CD14-positive monocyte (primary cell): ENCODE data around the gene PHF10. TPM values are rescaled to one million over a fixed set of nuclear protein-coding genes. Genes with fewer than 3 reads are reported as not detected.

ENCODE experiments used
- DNase-seq, 3 donors: peaks; one replicate each; pipeline ENCODE4 v3.0.0-alpha.2; 2011 to 2022
- H2AFZ ChIP-seq: 2 replicates; pipeline ENCODE4 v1.6.0; 2012; ENCODE audit warnings: mild to moderate bottlenecking, low read depth, low read length, inconsistent platforms; ENCODE audit not compliant: insufficient read depth, poor library complexity, severe bottlenecking
- H3K27ac ChIP-seq, 2 donors: 1 replicate in 1 of 2; 2 replicates in 1 of 2; pipeline ENCODE4 v1.5.1; 2012 to 2013; ENCODE audit warnings: low read length in 2 of 2, control low read depth in 1 of 2, inconsistent platforms in 1 of 2, low read depth in 1 of 2, mild to moderate bottlenecking in 1 of 2
- H3K27me3 ChIP-seq, 2 donors: one replicate each; pipeline versions ENCODE4 v1.6.0 to v1.6.1; 2011 to 2013; ENCODE audit warnings: low read length in 2 of 2; ENCODE audit not compliant: control insufficient read depth in 2 of 2, insufficient read depth in 2 of 2
- H3K36me3 ChIP-seq, 2 donors: replicated peaks in 1 of 2; 1 replicate in 1 of 2; 2 replicates in 1 of 2; pipeline versions ENCODE4 v1.5.1 to v1.6.1; 2012 to 2013; ENCODE audit warnings: low read length in 2 of 2, control low read depth in 1 of 2, inconsistent platforms in 1 of 2, mild to moderate bottlenecking in 1 of 2; ENCODE audit not compliant: insufficient read depth in 2 of 2, control insufficient read depth in 1 of 2
- H3K4me1 ChIP-seq, 2 donors: 1 replicate in 1 of 2; 2 replicates in 1 of 2; pipeline versions ENCODE4 v1.5.1 to v1.6.1; 2012 to 2013; ENCODE audit warnings: low read length in 2 of 2, control low read depth in 1 of 2, inconsistent platforms in 1 of 2, mild to moderate bottlenecking in 1 of 2, moderate library complexity in 1 of 2; ENCODE audit not compliant: insufficient read depth in 2 of 2, control insufficient read depth in 1 of 2
- H3K4me2 ChIP-seq: replicated peaks from 2 replicates; pipeline ENCODE3; 2012; ENCODE audit warnings: low read length, moderate library complexity, mild to moderate bottlenecking; ENCODE audit not compliant: poor library complexity, severe bottlenecking; ENCODE audit errors: extremely low read depth
- H3K4me3 ChIP-seq, 3 experiments: fragments of 200-600 bp in 1 of 3; sonication (generic) in 1 of 3; replicated peaks in 1 of 3; 1 replicate in 2 of 3; 2 replicates in 1 of 3; pipeline ENCODE4 v1.5.1; 2011 to 2013; ENCODE audit warnings: low read length in 3 of 3, mild to moderate bottlenecking in 3 of 3, control low read depth in 2 of 3, low read depth in 2 of 3, inconsistent platforms in 1 of 3, moderate library complexity in 1 of 3
- H3K79me2 ChIP-seq: 2 replicates; pipeline ENCODE4 v1.6.0; 2012; ENCODE audit warnings: mild to moderate bottlenecking, control low read depth, inconsistent platforms, low read length, moderate library complexity; ENCODE audit not compliant: insufficient read depth
- H3K9ac ChIP-seq: 2 replicates; pipeline ENCODE4 v1.6.0; 2017; ENCODE audit warnings: low read length, mild to moderate bottlenecking; ENCODE audit not compliant: insufficient read depth, poor library complexity, severe bottlenecking
- H3K9me3 ChIP-seq, 2 donors: replicated peaks in 1 of 2; 1 replicate in 1 of 2; 2 replicates in 1 of 2; pipeline versions ENCODE4 v1.5.1 to v1.6.1; 2012 to 2013; ENCODE audit warnings: low read length in 2 of 2, control low read depth in 1 of 2; ENCODE audit not compliant: control insufficient read depth in 1 of 2, insufficient read depth in 1 of 2
- H4K20me1 ChIP-seq: 2 replicates; pipeline ENCODE4 v1.6.0; 2012; ENCODE audit warnings: mild to moderate bottlenecking, low read length, control low read depth, moderate library complexity; ENCODE audit not compliant: insufficient read depth
- H3K27ac Mint-ChIP-seq, 7 donors: one replicate each; pipeline ENCODE4 v1.8.0; 2020; ENCODE audit warnings: mild to moderate bottlenecking in 7 of 7, mixed read lengths in 7 of 7, moderate library complexity in 6 of 7, inconsistent platforms in 2 of 7
- H3K27me3 Mint-ChIP-seq, 3 donors: one replicate each; pipeline ENCODE4 v1.8.0; 2021 to 2022; ENCODE audit warnings: low read depth in 3 of 3, mild to moderate bottlenecking in 3 of 3, mixed read lengths in 3 of 3, moderate library complexity in 3 of 3, inconsistent platforms in 1 of 3
- H3K36me3 Mint-ChIP-seq, 2 donors: one replicate each; pipeline ENCODE4 v1.8.0; 2020; ENCODE audit warnings: mixed read lengths in 2 of 2, inconsistent platforms in 1 of 2, mild to moderate bottlenecking in 1 of 2
- H3K4me1 Mint-ChIP-seq: one replicate; pipeline ENCODE4 v1.8.0; 2020; ENCODE audit warnings: mild to moderate bottlenecking, mixed read lengths
- H3K4me3 Mint-ChIP-seq, 2 donors: one replicate each; pipeline ENCODE4 v1.8.0; 2020; ENCODE audit warnings: mild to moderate bottlenecking in 2 of 2, mixed read lengths in 2 of 2, moderate library complexity in 1 of 2
- H3K9me3 Mint-ChIP-seq, 7 donors: one replicate each; pipeline ENCODE4 v1.8.0; 2020 to 2022; ENCODE audit warnings: mixed read lengths in 7 of 7, mild to moderate bottlenecking in 6 of 7, moderate library complexity in 6 of 7, inconsistent platforms in 2 of 7
- CTCF ChIP-seq: fragments of 200-600 bp; IDR thresholded peaks from one replicate; pipeline ENCODE4 v1.8.0; 2022; ENCODE audit warnings: antibody characterized with exemption, mild to moderate bottlenecking
- WGBS: methylation state at CpG from one replicate; pipeline ENCODE4 v1.1.5; 2013; ENCODE audit warnings: missing lambda C conversion rate; ENCODE audit not compliant: insufficient coverage; 5-methylcytosine and 5-hydroxymethylcytosine counted together
- intact Hi-C, 2 donors: fragments of 100-400 bp; cut with micrococcal nuclease; formaldehyde crosslinking; loops; one replicate each; pipeline versions ENCODE4 v1.15.0 to v1.15.1; 2023
- polyA plus RNA-seq, 3 donors: library from polyadenylated mRNA; depleted of rRNA in 1 of 3; unstranded in 2 of 3; stranded (reverse) in 1 of 3; fragments of 300-500 nt in 2 of 3; fragments of >200 nt in 1 of 3; fragmentation: Illumina TruSeq in 2 of 3; gene quantifications; 1 replicate in 2 of 3; 2 replicates in 1 of 3; pipeline ENCODE4 v1.2.3, GENCODE V29; 2012 to 2021

The PHF10 gene
- polyA plus RNA-seq, 3 donors: 7.3 to 31.0 (median 8.1) TPM

GRCh38 chr6:169669147-169669546 lies 55.2 kb downstream of the PHF10 start:
- no peak overlapping the region for H2AFZ ChIP-seq
- Mint-ChIP-seq H3K4me1 (peaks cover 10% of the 10 kb centered on the region), H3K4me3 (no peak overlapping the region), H3K9me3 (peaks cover 0 to 2% (median 0%) of the 10 kb centered on the region in 7 donors), H3K27ac (peak overlapping the region in 3 of 7 donors; percentile 2 to 56 (median 32)), H3K36me3 (peaks cover 23 to 37% of the 10 kb centered on the region in 2 donors), H3K27me3 (no peaks in the 10 kb centered on the region)
- no peaks in the 10 kb centered on the region for H3K27me3 ChIP-seq
- no peak overlapping the region for H3K4me3 ChIP-seq
- H4K20me1 ChIP-seq: no peaks in the 10 kb centered on the region
- no peaks in the 10 kb centered on the region for H3K9me3 ChIP-seq
- H3K4me2 ChIP-seq: no peak overlapping the region
- no peak for TF ChIP-seq CTCF
- WGBS: 93% methylated on average over 6 of the region's 6 CpGs
- peaks cover 6% of the 10 kb centered on the region in 2 donors for H3K4me1 ChIP-seq
- DNase-seq: no peak
- H3K36me3 ChIP-seq: peaks cover 7 to 16% of the 10 kb centered on the region in 2 donors
- no peaks in the 10 kb centered on the region for H3K79me2 ChIP-seq
- intact Hi-C loops: no loop called here
- no peak overlapping the region for H3K27ac ChIP-seq
- no peak overlapping the region for H3K9ac ChIP-seq

- Histone ChIP-seq H4K20me1 (no peaks in the 10 kb centered on the region), H3K9me3 (no peaks in the 10 kb centered on the region), H3K4me3 (no peak overlapping the region), H3K79me2 (no peaks in the 10 kb centered on the region), H3K36me3 (peaks cover 7 to 24% of the 10 kb centered on the region in 2 donors), H3K4me1 (peaks cover 6% of the 10 kb centered on the region in 2 donors), H3K27ac (no peak overlapping the region), H3K9ac (no peak overlapping the region), H3K4me2 (no peak overlapping the region), H3K27me3 (no peaks in the 10 kb centered on the region), H2AFZ (no peak overlapping the region)
- no peak for DNase-seq
- Mint-ChIP-seq H3K27me3 (no peaks in the 10 kb centered on the region), H3K36me3 (peaks cover 29 to 43% of the 10 kb centered on the region in 2 donors), H3K4me1 (peaks cover 10% of the 10 kb centered on the region), H3K9me3 (peaks cover 0 to 2% (median 0%) of the 10 kb centered on the region in 7 donors), H3K4me3 (no peak overlapping the region), H3K27ac (peak overlapping the region in 3 of 7 donors; percentile 3 to 48 (median 35))
- intact Hi-C loops: no loop called here
- no peak for TF ChIP-seq CTCF
- WGBS: 100% methylated on average over 5 of the region's 15 CpGs
These were observed 56.0 kb downstream of the PHF10 start for GRCh38 chr6:169668203-169668847.
